Activated CD8-positive, alpha-beta memory T cell treated with anti-CD3 and anti-CD28 coated beads for 1 hour (primary cell): ENCODE measurements around the gene INCENP.
"Not testable (repeated sequence)": the region's sequence is repeated elsewhere in the genome, so short reads cannot be mapped to it uniquely, and the experiment has no call there.

Experiments used
- DNase-seq, 2 donors: peaks; one replicate each; pipeline ENCODE4 v3.0.0-alpha.2; 2020; ENCODE audit warnings: low read depth in 1 of 2; ENCODE audit errors: extremely low read depth in 1 of 2

Gene INCENP

DNA sequence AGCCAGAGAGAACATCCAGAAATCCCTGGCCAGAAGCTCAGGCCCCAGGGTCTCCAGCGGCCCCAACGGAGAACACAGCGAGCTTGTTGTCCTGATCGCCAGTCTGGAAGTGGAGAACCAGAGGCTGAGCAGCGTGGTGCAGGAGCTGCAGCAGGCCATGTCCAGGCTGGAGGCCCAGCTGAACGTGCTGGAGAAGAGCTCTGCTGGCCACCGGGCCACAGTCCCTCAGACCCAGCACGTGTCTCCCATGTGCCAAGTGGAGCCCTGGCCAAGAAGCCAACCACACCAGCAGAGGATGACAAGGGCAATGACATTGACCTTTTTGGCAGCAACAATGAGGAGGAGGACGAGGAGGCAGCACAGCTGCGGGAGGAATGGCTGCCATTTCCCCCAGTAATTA lies 45.6 kb downstream of the INCENP start:
- no peak for DNase-seq

DNA sequence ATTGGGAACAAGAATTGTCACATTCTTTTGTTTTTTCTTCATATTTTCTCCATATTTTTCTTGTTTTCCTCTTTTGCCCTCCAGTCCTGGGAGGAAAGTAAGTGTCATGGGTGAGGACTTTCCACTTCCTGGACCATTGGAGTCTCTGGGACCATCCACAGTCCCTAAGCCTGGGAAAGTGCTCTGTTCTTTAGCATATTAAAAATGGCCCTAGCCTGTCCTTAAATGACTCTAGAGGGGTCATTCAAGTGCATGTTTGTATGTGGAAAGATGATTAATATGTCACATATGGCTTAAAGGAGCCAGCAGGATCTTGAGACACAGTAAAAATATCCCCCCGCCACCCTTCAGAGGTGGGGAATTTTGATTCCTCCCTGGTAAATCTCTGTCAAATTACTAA lies 46.1 kb downstream of the INCENP start:
- no peak for DNase-seq

DNA sequence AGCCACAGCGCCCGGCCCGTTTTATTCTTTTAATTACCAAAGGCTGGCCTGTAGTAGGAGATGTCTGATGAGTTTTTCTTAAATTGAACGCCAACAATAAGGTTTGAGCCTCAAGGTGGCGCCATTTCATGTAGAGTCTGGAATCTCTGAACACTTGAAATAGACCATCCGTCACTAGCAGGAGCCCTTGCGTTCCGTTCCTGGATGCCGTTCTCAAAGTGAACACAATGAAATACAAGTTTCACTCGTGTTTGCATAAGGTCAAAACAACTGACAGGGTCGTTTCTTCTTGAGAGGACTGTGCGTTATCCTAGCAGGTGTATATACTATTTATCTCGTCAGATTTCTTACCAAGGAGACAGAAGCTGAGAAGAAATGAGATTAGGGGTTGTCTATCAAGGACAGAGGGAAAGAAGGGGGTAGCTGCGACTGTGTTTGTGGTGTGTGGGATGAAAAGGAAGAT lies 47.5 kb downstream of the INCENP start:
- peak; percentile 23 to 51 for DNase-seq

DNA sequence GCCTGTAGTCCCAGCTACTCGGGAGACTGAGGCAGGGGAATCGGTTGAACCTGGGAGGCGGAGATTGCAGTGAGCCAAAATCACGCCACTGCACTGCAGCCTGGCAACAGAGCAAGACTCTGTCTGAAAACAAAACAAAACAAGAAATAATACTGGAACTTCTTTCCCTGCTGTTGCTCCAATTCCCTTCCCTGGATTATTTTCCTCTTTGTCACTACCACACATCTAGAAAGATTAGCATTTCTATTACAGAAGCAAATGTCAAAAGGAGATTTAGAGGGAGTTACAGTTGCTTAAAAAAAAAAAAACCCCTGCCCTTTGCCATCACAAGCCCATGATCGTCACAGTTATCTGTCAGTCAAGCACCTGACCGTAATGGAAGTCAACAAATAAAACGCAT lies 48.5 kb downstream of the INCENP start:
- no peak for DNase-seq

GRCh38 chr11:62176766-62177165 lies 53.0 kb downstream of the INCENP start:
- DNase-seq: no peak

- DNase-seq: no peak
Observed at GRCh38 chr11:62179995-62180394, 56.2 kb downstream of the INCENP start.

DNA sequence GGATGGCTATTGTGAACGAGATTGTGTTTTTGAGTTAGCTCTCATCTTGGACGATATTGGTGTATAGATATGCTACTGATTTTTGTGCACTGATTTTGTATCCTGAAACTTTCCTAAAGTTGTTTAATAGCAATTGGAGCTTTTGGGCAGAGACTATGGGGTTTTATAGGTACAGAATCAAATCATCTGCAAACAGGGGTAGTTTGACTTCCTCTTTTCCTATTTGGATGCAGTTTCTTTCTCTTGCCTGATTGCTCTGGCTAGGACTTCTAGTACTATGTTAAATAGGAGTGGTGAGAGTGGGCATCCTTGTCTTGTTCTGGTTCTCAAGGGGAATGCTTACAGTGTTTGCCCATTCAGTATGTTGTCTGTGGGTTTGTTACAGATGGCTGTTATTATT lies 57.3 kb downstream of the INCENP start:
- no peak for DNase-seq

DNA sequence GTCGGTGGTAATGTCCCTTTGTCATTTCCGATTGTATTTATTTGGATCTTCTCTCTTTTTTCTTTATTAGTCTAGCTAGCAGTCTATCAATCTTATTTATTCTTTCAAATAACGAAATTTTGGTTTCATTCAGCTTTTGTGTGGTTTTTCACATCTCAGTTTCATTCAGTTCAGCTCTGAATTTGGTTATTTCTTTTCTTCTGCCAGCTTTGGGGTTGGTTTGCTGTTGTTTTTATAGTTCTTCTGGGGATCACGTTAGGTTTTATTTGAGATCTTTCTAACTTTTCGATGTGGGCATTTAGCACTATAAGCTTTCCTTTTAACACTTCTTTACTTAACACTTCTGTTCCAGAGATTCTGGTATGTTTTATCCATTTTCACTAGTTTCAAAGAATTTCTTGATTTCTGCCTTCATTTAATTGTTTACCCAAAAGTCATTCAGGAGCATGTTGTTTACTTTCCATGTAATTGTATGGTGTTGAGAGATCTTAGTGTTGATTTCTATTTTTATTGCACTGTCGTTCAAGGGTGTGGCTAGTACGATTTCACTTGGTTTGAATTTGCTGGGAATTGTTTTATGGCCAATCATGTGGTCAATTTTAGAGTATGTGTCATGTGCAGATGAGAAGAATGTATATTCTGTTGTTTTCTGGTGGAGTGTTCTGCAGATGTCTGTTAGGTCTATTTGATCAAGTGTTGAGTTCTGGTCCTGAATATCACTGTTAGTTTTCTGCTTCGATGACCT lies 58.5 kb downstream of the INCENP start:
- DNase-seq: no peak

DNA sequence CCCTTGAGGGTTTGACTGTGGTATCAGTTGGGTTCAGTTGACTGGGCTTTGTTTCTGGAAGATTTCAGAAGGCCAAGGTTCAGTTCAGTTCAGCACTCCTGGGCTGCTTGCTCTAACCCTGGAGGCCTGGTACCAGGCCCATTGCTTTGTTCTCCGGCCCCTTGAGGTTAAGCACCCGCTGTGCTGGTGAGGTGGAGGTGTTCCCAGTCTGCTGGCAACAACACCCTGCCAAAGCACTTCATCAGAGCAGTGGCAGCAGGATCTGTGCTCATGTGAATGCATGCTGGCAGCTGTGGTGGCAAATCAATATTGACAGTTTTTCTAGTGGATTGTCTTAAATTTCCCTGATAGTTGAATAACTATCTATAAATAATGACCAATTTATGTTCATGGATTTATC lies 62.4 kb downstream of the INCENP start:
- DNase-seq: no peak

GRCh38 chr11:62190011-62190410 lies 66.2 kb downstream of the INCENP start, which contains the start of gene SCGB1D1:
Gene SCGB1D1 (plus strand): TSS chr11:62190216. CDS start chr11:62190285, 69 bp downstream.
- DNase-seq: no peak

DNA sequence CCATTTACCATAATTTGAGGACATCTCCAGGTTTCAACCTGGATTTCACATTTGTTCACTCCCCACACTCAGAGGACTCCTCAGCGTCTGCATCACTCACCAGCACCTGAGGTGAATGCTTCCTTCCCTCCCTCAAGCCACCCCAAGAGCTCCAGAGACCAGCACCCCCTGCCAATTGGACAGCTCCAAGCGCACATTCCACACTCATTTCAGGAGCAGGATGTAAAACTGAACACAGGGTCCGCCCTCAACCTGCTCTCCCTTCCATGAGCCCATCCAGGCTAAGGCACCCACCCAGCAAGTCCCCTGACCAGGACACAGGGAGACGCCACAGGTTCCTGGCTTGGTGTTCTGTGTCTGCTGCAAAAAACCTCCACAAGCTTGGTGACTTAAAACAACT lies 70.1 kb downstream of the INCENP start:
- no peak for DNase-seq

- DNase-seq: not testable (repeated sequence)
Observed at GRCh38 chr11:62195010-62195409, 71.2 kb downstream of the INCENP start.

GRCh38 chr11:62195945-62196344 lies 72.1 kb downstream of the INCENP start:
- DNase-seq: no peak

GRCh38 chr11:62197400-62197799 lies 73.6 kb downstream of the INCENP start:
- DNase-seq: not testable (repeated sequence)

GRCh38 chr11:62201376-62201775 lies 77.6 kb downstream of the INCENP start:
- no peak for DNase-seq
